ENCODE results near the gene TBC1D30.
"Not testable (repeated sequence)": the region's sequence is repeated elsewhere in the genome, so short reads cannot be mapped to it uniquely, and the experiment has no call there.

Gene TBC1D30

GRCh38 chr12:64824500-64825142, at the start of gene TBC1D30:
Gene TBC1D30 (plus strand): TSS chr12:64824647. CDS start chr12:64824880, 233 bp downstream.
- peak within 1 kb of the TSS; percentile 53 for H3K4me3 ChIP-seq (ENCODE audit: low read length)
- H3K36me3 ChIP-seq (ENCODE audit: insufficient read depth, low read length): no peaks in the 10 kb centered on the region
- H3K4me1 ChIP-seq (ENCODE audit: insufficient read depth, low read length): peaks cover 26% of the 10 kb centered on the region
- peak within 1 kb of the TSS; percentile 87 for H2AFZ ChIP-seq (ENCODE audit: low read depth, low read length)
- peaks cover 31% of the 10 kb centered on the region for H3K27me3 ChIP-seq (ENCODE audit: insufficient read depth, low read length)
- H3K9me3 ChIP-seq (ENCODE audit: low read length): no peaks in the 10 kb centered on the region

- peaks cover 21% of the 10 kb centered on the region for H3K27me3 ChIP-seq (ENCODE audit: insufficient read depth, low read length)
- not testable (repeated sequence) for H3K9me3 ChIP-seq (ENCODE audit: low read length); H3K4me3 ChIP-seq (ENCODE audit: low read length); H3K4me1 ChIP-seq (ENCODE audit: insufficient read depth, low read length); H2AFZ ChIP-seq (ENCODE audit: low read depth, low read length); H3K36me3 ChIP-seq (ENCODE audit: insufficient read depth, low read length)
Observed at GRCh38 chr12:64775147-64775736, 49.2 kb upstream of the TBC1D30 start.

GRCh38 chr12:64779354-64779974, 45.0 kb upstream of the TBC1D30 start:
- Histone ChIP-seq H3K4me1 (ENCODE audit: insufficient read depth, low read length) (peaks cover 17% of the 10 kb centered on the region), H3K9me3 (ENCODE audit: low read length) (no peaks in the 10 kb centered on the region), H3K4me3 (ENCODE audit: low read length) (no peak overlapping the region), H3K36me3 (ENCODE audit: insufficient read depth, low read length) (no peaks in the 10 kb centered on the region), H2AFZ (ENCODE audit: low read depth, low read length) (no peak overlapping the region), H3K27me3 (ENCODE audit: insufficient read depth, low read length) (peaks cover 39% of the 10 kb centered on the region)

- no peaks in the 10 kb centered on the region for H3K9me3 ChIP-seq (ENCODE audit: low read length)
- H2AFZ ChIP-seq (ENCODE audit: low read depth, low read length): peak overlapping the region; percentile 97
- H3K36me3 ChIP-seq (ENCODE audit: insufficient read depth, low read length): no peaks in the 10 kb centered on the region
- peak overlapping the region; percentile 30 for H3K4me3 ChIP-seq (ENCODE audit: low read length)
- peaks cover 17% of the 10 kb centered on the region for H3K4me1 ChIP-seq (ENCODE audit: insufficient read depth, low read length)
- H3K27me3 ChIP-seq (ENCODE audit: insufficient read depth, low read length): peaks cover 39% of the 10 kb centered on the region
Observed at GRCh38 chr12:64780132-64780530, 44.3 kb upstream of the TBC1D30 start.

- Histone ChIP-seq H3K9me3 (ENCODE audit: low read length) (no peaks in the 10 kb centered on the region), H3K4me3 (ENCODE audit: low read length) (peak overlapping the region; percentile 30), H3K36me3 (ENCODE audit: insufficient read depth, low read length) (no peaks in the 10 kb centered on the region), H2AFZ (ENCODE audit: low read depth, low read length) (peak overlapping the region; percentile 97), H3K4me1 (ENCODE audit: insufficient read depth, low read length) (peaks cover 17% of the 10 kb centered on the region), H3K27me3 (ENCODE audit: insufficient read depth, low read length) (peaks cover 39% of the 10 kb centered on the region)
Observed at GRCh38 chr12:64780531-64781279, 43.7 kb upstream of the TBC1D30 start.

- peaks cover 39% of the 10 kb centered on the region for H3K27me3 ChIP-seq (ENCODE audit: insufficient read depth, low read length)
- H3K4me1 ChIP-seq (ENCODE audit: insufficient read depth, low read length): peaks cover 17% of the 10 kb centered on the region
- H2AFZ ChIP-seq (ENCODE audit: low read depth, low read length): peak overlapping the region; percentile 97
- H3K4me3 ChIP-seq (ENCODE audit: low read length): peak overlapping the region; percentile 30
- H3K36me3 ChIP-seq (ENCODE audit: insufficient read depth, low read length): no peaks in the 10 kb centered on the region
- H3K9me3 ChIP-seq (ENCODE audit: low read length): no peaks in the 10 kb centered on the region
Observed at GRCh38 chr12:64781280-64782190, 42.9 kb upstream of the TBC1D30 start.

GRCh38 chr12:64782191-64782876, 42.1 kb upstream of the TBC1D30 start:
- Histone ChIP-seq H3K4me1 (ENCODE audit: insufficient read depth, low read length) (peaks cover 17% of the 10 kb centered on the region), H3K36me3 (ENCODE audit: insufficient read depth, low read length) (no peaks in the 10 kb centered on the region), H3K9me3 (ENCODE audit: low read length) (no peaks in the 10 kb centered on the region), H2AFZ (ENCODE audit: low read depth, low read length) (peak overlapping the region; percentile 97), H3K4me3 (ENCODE audit: low read length) (peak overlapping the region; percentile 30), H3K27me3 (ENCODE audit: insufficient read depth, low read length) (peaks cover 39% of the 10 kb centered on the region)

- Histone ChIP-seq H3K4me1 (ENCODE audit: insufficient read depth, low read length) (peaks cover 22% of the 10 kb centered on the region), H3K36me3 (ENCODE audit: insufficient read depth, low read length) (no peaks in the 10 kb centered on the region), H3K9me3 (ENCODE audit: low read length) (no peaks in the 10 kb centered on the region), H3K4me3 (ENCODE audit: low read length) (no peak overlapping the region), H3K27me3 (ENCODE audit: insufficient read depth, low read length) (peaks cover 13% of the 10 kb centered on the region), H2AFZ (ENCODE audit: low read depth, low read length) (no peak overlapping the region)
Observed at GRCh38 chr12:64785838-64786237, 38.6 kb upstream of the TBC1D30 start.

GRCh38 chr12:64790166-64790565, 34.3 kb upstream of the TBC1D30 start:
- H3K36me3 ChIP-seq (ENCODE audit: insufficient read depth, low read length): no peaks in the 10 kb centered on the region
- H3K9me3 ChIP-seq (ENCODE audit: low read length): no peaks in the 10 kb centered on the region
- H3K27me3 ChIP-seq (ENCODE audit: insufficient read depth, low read length): no peaks in the 10 kb centered on the region
- H3K4me3 ChIP-seq (ENCODE audit: low read length): no peak overlapping the region
- no peak overlapping the region for H2AFZ ChIP-seq (ENCODE audit: low read depth, low read length)
- H3K4me1 ChIP-seq (ENCODE audit: insufficient read depth, low read length): peaks cover 8% of the 10 kb centered on the region

- H2AFZ ChIP-seq (ENCODE audit: low read depth, low read length): no peak overlapping the region
- no peaks in the 10 kb centered on the region for H3K9me3 ChIP-seq (ENCODE audit: low read length)
- H3K27me3 ChIP-seq (ENCODE audit: insufficient read depth, low read length): no peaks in the 10 kb centered on the region
- no peak overlapping the region for H3K4me3 ChIP-seq (ENCODE audit: low read length)
- H3K36me3 ChIP-seq (ENCODE audit: insufficient read depth, low read length): no peaks in the 10 kb centered on the region
- peaks cover 8% of the 10 kb centered on the region for H3K4me1 ChIP-seq (ENCODE audit: insufficient read depth, low read length)
Observed at GRCh38 chr12:64791036-64791435, 33.4 kb upstream of the TBC1D30 start.

GRCh38 chr12:64792128-64792527, 32.3 kb upstream of the TBC1D30 start:
- Histone ChIP-seq H3K27me3 (ENCODE audit: insufficient read depth, low read length) (no peaks in the 10 kb centered on the region), H3K36me3 (ENCODE audit: insufficient read depth, low read length) (no peaks in the 10 kb centered on the region), H3K4me3 (ENCODE audit: low read length) (no peak overlapping the region), H2AFZ (ENCODE audit: low read depth, low read length) (no peak overlapping the region), H3K4me1 (ENCODE audit: insufficient read depth, low read length) (peaks cover 8% of the 10 kb centered on the region), H3K9me3 (ENCODE audit: low read length) (no peaks in the 10 kb centered on the region)

- no peaks in the 10 kb centered on the region for H3K9me3 ChIP-seq (ENCODE audit: low read length)
- no peaks in the 10 kb centered on the region for H3K27me3 ChIP-seq (ENCODE audit: insufficient read depth, low read length)
- H3K4me3 ChIP-seq (ENCODE audit: low read length): no peak overlapping the region
- no peaks in the 10 kb centered on the region for H3K36me3 ChIP-seq (ENCODE audit: insufficient read depth, low read length)
- H2AFZ ChIP-seq (ENCODE audit: low read depth, low read length): no peak overlapping the region
- peaks cover under 1% of the 10 kb centered on the region for H3K4me1 ChIP-seq (ENCODE audit: insufficient read depth, low read length)
Observed at GRCh38 chr12:64793610-64794009, 30.8 kb upstream of the TBC1D30 start.

Measured in neuron (in vitro differentiated cells).